ENCODE measurements around the gene SGPP2.

- TF ChIP-seq CTCF (IDR thresholded peaks at IDR 0.05) (no peak), POLR2A (IDR thresholded peaks at IDR 0.05) (no peak)
Measured at GRCh38 chr2:222439692-222440091, 15.3 kb downstream of the SGPP2 start.
